ENCODE data around the gene BDKRB1.
"Not testable (repeated sequence)": the region's sequence is repeated elsewhere in the genome, so short reads cannot be mapped to it uniquely, and the experiment has no call there.

Gene BDKRB1

GRCh38 chr14:96235426-96235825, 20.6 kb upstream of the BDKRB1 start:
- DNase-seq: no peak

GRCh38 chr14:96237641-96238040, 18.4 kb upstream of the BDKRB1 start:
- no peak for DNase-seq

- no peak for DNase-seq
These were observed 17.2 kb upstream of the BDKRB1 start for GRCh38 chr14:96238676-96239265.

GRCh38 chr14:96239711-96240141, 16.3 kb upstream of the BDKRB1 start:
- no peak for DNase-seq

- DNase-seq: no peak
These were observed 15.4 kb upstream of the BDKRB1 start for GRCh38 chr14:96240641-96241040.

GRCh38 chr14:96242126-96242525, 13.9 kb upstream of the BDKRB1 start:
- DNase-seq: no peak

- DNase-seq: no peak
These were observed 12.2 kb upstream of the BDKRB1 start for GRCh38 chr14:96243785-96244184.

GRCh38 chr14:96245074-96245473, 10.9 kb upstream of the BDKRB1 start:
- DNase-seq: not testable (repeated sequence)

- no peak for DNase-seq
These were observed 10.1 kb upstream of the BDKRB1 start for GRCh38 chr14:96245710-96246538.

GRCh38 chr14:96246539-96246847, 9.5 kb upstream of the BDKRB1 start:
- DNase-seq: no peak

- DNase-seq: no peak
These were observed 9.0 kb upstream of the BDKRB1 start for GRCh38 chr14:96247031-96247430.

GRCh38 chr14:96249029-96249428, 7.0 kb upstream of the BDKRB1 start:
- DNase-seq: peak; percentile 85

GRCh38 chr14:96250485-96250884, 5.5 kb upstream of the BDKRB1 start:
- DNase-seq: no peak

GRCh38 chr14:96251656-96252155, 4.3 kb upstream of the BDKRB1 start:
- DNase-seq: no peak

- no peak for DNase-seq
These were observed 3.5 kb upstream of the BDKRB1 start for GRCh38 chr14:96252323-96252998.

- no peak for DNase-seq
These were observed 2.9 kb upstream of the BDKRB1 start for GRCh38 chr14:96252999-96253539.

GRCh38 chr14:96254687-96255086, 1.3 kb upstream of the BDKRB1 start:
- no peak for DNase-seq

GRCh38 chr14:96256407-96256806, 397 bp downstream of the BDKRB1 start:
- DNase-seq: no peak

GRCh38 chr14:96257056-96257455, 1.0 kb downstream of the BDKRB1 start:
- no peak for DNase-seq

GRCh38 chr14:96257900-96258299, 1.9 kb downstream of the BDKRB1 start:
- no peak for DNase-seq

GRCh38 chr14:96260341-96260821, 4.4 kb downstream of the BDKRB1 start:
- DNase-seq: no peak

GRCh38 chr14:96261053-96261452, 5.0 kb downstream of the BDKRB1 start:
- no peak for DNase-seq

All from hematopoietic multipotent progenitor cell treated with erythropoietin and hydrocortisone succinate and interleukin-3 and kit ligand, for 4 days (in vitro differentiated cells).